A673 (cell line): ENCODE data around the gene RPL36A. TPM values are rescaled to one million over a fixed set of nuclear protein-coding genes. Genes with fewer than 3 reads are reported as not detected.

Source experiments
- BruUV-seq: library from RNA; stranded (reverse); fragments of 400-500 nt; replicated peaks from 2 replicates; lab custom pipeline; 2021; lab: Mats Ljungman, UMichigan
- CTCF ChIA-PET: fragments of 300-600 bp; sonication (Branson Sonifier 250); formaldehyde crosslinking; loops from one replicate; lab custom pipeline; 2022; ENCODE audit warnings: antibody characterized with exemption; lab: Charles Lee
- POLR2A ChIA-PET: fragments of 300-600 bp; sonication (Branson Sonifier 250); formaldehyde crosslinking; loops from one replicate; lab custom pipeline; 2022; ENCODE audit warnings: antibody characterized with exemption; ENCODE audit not compliant: low non-redundant PET; lab: Charles Lee
- DNase-seq: peaks from one replicate; pipeline ENCODE4 v3.0.0-alpha.2; 2015; ENCODE audit warnings: low spot score
- H3K27ac ChIP-seq: fragments of 200-600 bp; sonication (generic); 2 replicates; pipeline ENCODE4 v1.5.1; 2016; ENCODE audit warnings: mixed run types, low read depth, mild to moderate bottlenecking, mixed read lengths, antibody characterized with exemption, low read length; ENCODE audit not compliant: poor library complexity, severe bottlenecking
- H3K27me3 ChIP-seq: fragments of 200-600 bp; sonication (generic); replicated peaks from 2 replicates; pipeline ENCODE4 v1.6.1; 2017; ENCODE audit warnings: mixed run types, low read depth, mild to moderate bottlenecking, mixed read lengths, antibody characterized with exemption, low read length; ENCODE audit not compliant: insufficient read depth, poor library complexity
- H3K36me3 ChIP-seq: fragments of 200-600 bp; sonication (generic); 2 replicates; pipeline ENCODE4 v1.6.1; 2016; ENCODE audit warnings: mixed run types, mild to moderate bottlenecking, mixed read lengths, antibody characterized with exemption, low read length; ENCODE audit not compliant: insufficient read depth, poor library complexity, severe bottlenecking
- H3K4me1 ChIP-seq: fragments of 200-600 bp; sonication (generic); 2 replicates; pipeline ENCODE4 v1.6.1; 2017; ENCODE audit warnings: mixed run types, mild to moderate bottlenecking, mixed read lengths, antibody characterized with exemption, low read length; ENCODE audit not compliant: insufficient read depth, poor library complexity, severe bottlenecking
- H3K4me3 ChIP-seq: fragments of 200-600 bp; sonication (generic); 2 replicates; pipeline ENCODE4 v1.5.1; 2016; ENCODE audit warnings: low read depth, mixed run types, mild to moderate bottlenecking, mixed read lengths, low read length; ENCODE audit not compliant: poor library complexity, severe bottlenecking
- H3K9me3 ChIP-seq: fragments of 200-600 bp; sonication (generic); 2 replicates; pipeline ENCODE4 v1.6.1; 2016; ENCODE audit warnings: mixed run types, low read depth, mild to moderate bottlenecking, mixed read lengths, antibody characterized with exemption, low read length; ENCODE audit not compliant: poor library complexity, severe bottlenecking
- CTCF ChIP-seq: fragments of 300-800, 200-600 bp; sonication (generic); conservative IDR thresholded peaks from 2 replicates; pipeline ENCODE4 v1.5.1; 2017; ENCODE audit warnings: low read depth, mild to moderate bottlenecking, antibody characterized with exemption, low read length, moderate library complexity, mixed read lengths
- EZH2 ChIP-seq: fragments of 200-600 bp; sonication (generic); IDR thresholded peaks from 2 replicates; pipeline ENCODE4 v1.6.1; 2017; ENCODE audit warnings: borderline replicate concordance, low read depth, mild to moderate bottlenecking, mixed read lengths, antibody characterized with exemption, low read length; ENCODE audit not compliant: poor library complexity, severe bottlenecking
- intact Hi-C: fragments of 100-400 bp; cut with micrococcal nuclease; formaldehyde crosslinking; loops from one replicate; pipeline ENCODE4 v1.10.0; 2022; ENCODE audit not compliant: unreplicated experiment
- total RNA-seq: library from RNA; stranded (reverse); gene quantifications from 2 replicates; pipeline ENCODE4 v1.2.3, GENCODE V29; 2021

The RPL36A gene
- total RNA-seq, 1 experiment from 2014 or later = 316 TPM

DNA sequence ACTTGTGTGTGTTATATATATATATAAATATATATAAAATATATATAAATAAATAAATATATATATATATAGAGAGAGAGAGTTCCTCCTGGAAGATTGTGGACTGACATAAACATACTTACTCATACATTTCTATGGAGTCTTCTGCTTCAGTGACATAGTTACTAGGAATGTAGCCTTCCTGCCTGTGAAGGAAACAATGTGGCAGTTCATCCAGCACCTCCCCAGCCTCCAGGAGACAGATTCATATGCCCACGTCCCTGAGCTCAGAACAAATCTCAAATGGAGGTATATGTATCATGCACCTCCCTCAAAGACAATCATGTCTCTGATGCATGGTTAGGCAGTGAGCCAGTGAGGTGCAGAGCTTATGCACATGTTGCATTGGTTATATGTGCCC, 30.8 kb upstream of the RPL36A start:
- Histone ChIP-seq H3K36me3 (no peaks in the 10 kb centered on the region), H3K27ac (no peak overlapping the region), H3K27me3 (no peaks in the 10 kb centered on the region), H3K4me3 (no peak overlapping the region), H3K9me3 (no peaks in the 10 kb centered on the region), H3K4me1 (no peaks in the 10 kb centered on the region)
- ChIA-PET CTCF (no interaction called here), POLR2A (interaction anchor here (0.7 kb wide), 1 partner anchor 59 kb away, joined by 3 read pairs; no protein-coding TSS in a partner anchor)
- TF ChIP-seq EZH2 = no peak
- intact Hi-C loops = no loop called here
- no TSS peak for BruUV-seq
- DNase-seq = no peak

GRCh38 chrX:101360390-101360789, 30.4 kb upstream of the RPL36A start:
- intact Hi-C loops = no loop called here
- no peak for DNase-seq
- H3K4me1 ChIP-seq = no peaks in the 10 kb centered on the region
- no peaks in the 10 kb centered on the region for H3K9me3 ChIP-seq
- no peak for TF ChIP-seq EZH2
- TF ChIP-seq CTCF = no peak
- no peak overlapping the region for H3K4me3 ChIP-seq
- BruUV-seq = no TSS peak
- no peaks in the 10 kb centered on the region for H3K27me3 ChIP-seq
- ChIA-PET POLR2A (interaction anchor here (0.7 kb wide), 1 partner anchor 59 kb away, joined by 3 read pairs; no protein-coding TSS in a partner anchor), CTCF (no interaction called here)
- no peaks in the 10 kb centered on the region for H3K36me3 ChIP-seq
- no peak overlapping the region for H3K27ac ChIP-seq

GRCh38 chrX:101362116-101362515, 28.7 kb upstream of the RPL36A start:
- intact Hi-C loops = no loop called here
- TF ChIP-seq CTCF = no peak
- TF ChIP-seq EZH2 = no peak
- H3K36me3 ChIP-seq = no peaks in the 10 kb centered on the region
- no peak for DNase-seq
- no peaks in the 10 kb centered on the region for H3K4me1 ChIP-seq
- H3K4me3 ChIP-seq = no peak overlapping the region
- CTCF ChIA-PET = interaction anchor here (0.5 kb wide), 1 partner anchor 10 kb away, joined by 5 read pairs; no protein-coding TSS in a partner anchor
- H3K27me3 ChIP-seq = no peaks in the 10 kb centered on the region
- no peak overlapping the region for H3K27ac ChIP-seq
- POLR2A ChIA-PET = interaction anchor here (0.5 kb wide), 1 partner anchor 35 kb away, joined by 3 read pairs; no protein-coding TSS in a partner anchor
- BruUV-seq = no TSS peak
- no peaks in the 10 kb centered on the region for H3K9me3 ChIP-seq

- H3K4me3 ChIP-seq = no peak overlapping the region
- H3K27ac ChIP-seq = no peak overlapping the region
- no peaks in the 10 kb centered on the region for H3K36me3 ChIP-seq
- no peaks in the 10 kb centered on the region for H3K4me1 ChIP-seq
- BruUV-seq = no TSS peak
- H3K27me3 ChIP-seq = no peaks in the 10 kb centered on the region
- CTCF ChIA-PET = no interaction called here
- TF ChIP-seq EZH2 (no peak), CTCF (no peak)
- H3K9me3 ChIP-seq = no peaks in the 10 kb centered on the region
- POLR2A ChIA-PET = no interaction called here
- intact Hi-C loops = no loop called here
- no peak for DNase-seq
These were observed 28.1 kb upstream of the RPL36A start for GRCh38 chrX:101362757-101363156.
